Measurements from ENCODE around the gene GRAMD2A.

GRAMD2A gene

GRCh38 chr15:72197460-72198355 is at the start of gene GRAMD2A:
Gene GRAMD2A, minus strand, starts transcription at chr15:72197787.
- peak; percentile 77 for DNase-seq

DNA sequence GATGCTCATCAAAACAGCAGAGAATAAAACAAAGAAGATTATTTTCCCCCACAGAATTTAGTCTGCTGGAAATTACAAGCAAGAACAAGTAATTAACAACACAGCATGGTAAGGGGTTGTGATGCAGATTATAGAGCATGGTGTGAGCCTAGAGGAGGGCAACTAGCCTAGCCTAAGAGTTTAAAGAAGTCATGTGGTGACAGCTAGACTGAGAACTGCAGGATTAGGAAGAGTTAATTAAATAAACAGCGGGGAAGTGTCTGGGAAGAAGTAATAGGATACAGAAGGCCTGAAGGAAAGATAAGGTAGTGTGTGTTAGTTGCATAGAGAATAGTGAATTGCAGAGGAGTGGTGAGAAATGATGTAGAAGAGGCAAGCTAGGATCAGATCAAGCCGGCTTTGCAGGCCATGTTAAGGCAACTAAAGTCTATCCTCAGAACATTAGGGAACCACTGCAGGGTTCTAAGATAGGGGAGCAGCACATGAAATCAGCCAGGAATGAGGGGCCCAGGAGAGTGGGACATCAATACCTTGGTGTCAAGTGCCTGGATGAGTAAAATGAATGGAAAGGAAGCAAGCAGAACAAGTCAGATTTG is 45.3 kb upstream of the GRAMD2A start:
- DNase-seq, result no peak

DNA sequence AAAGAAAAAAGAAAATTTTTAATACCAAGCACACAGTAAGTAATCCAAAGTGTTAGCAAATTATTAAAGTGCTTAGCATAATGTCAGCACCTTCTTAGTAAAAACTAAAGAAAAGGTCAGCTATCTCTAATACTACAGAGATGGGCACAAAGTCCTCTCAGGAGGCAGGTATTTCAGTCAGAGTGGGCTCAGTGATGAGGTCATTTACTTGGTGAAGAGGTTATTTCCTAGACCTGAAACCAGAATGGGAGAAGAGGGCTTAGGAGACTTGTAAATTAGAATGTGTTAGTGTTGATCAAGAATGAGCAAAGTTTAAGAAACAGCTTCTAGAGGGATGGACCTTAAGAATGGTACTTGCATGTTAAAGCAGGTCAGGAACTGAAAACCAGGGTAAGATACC is 42.1 kb upstream of the GRAMD2A start:
- no peak for DNase-seq

GRCh38 chr15:72238586-72238985 is 41.0 kb upstream of the GRAMD2A start:
- DNase-seq, result no peak

- no peak for DNase-seq
Measured at GRCh38 chr15:72237853-72238224, 40.3 kb upstream of the GRAMD2A start.

GRCh38 chr15:72237029-72237852 is 39.7 kb upstream of the GRAMD2A start:
- DNase-seq, result peak; percentile 81

DNA sequence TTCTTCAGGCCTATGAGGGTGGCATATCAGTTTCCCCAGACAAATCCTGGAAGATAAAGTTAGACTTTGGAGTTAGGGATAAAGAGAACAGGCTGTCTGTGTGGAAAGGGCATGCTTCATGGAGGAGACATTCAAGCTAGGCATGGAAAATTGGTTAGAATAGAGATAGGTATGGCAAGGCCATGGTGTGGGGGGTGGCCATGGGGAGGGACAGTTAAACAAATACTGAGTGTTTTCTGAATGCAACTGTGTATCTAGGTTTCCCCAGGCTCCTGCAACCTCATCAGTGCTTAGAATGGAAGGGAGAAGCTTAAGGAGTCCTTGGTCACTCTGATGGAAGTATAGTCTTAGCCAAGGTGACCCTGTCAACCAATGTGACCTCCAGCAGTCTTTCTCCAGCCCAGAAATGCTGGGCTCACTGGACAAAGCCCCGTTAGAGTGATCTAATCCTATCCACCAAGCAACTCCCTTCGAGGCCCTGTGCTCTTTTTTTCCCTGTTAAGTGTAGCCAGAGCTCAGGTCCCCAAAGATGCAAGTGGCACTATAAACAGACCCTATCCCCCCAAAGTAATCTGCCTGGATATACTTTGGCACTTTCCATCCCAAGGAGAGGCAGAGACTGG is 38.9 kb upstream of the GRAMD2A start:
- no peak for DNase-seq

- no peak for DNase-seq
Measured at GRCh38 chr15:72235298-72235697, 37.7 kb upstream of the GRAMD2A start.

GRCh38 chr15:72233769-72234168 is 36.2 kb upstream of the GRAMD2A start:
- no peak for DNase-seq

DNA sequence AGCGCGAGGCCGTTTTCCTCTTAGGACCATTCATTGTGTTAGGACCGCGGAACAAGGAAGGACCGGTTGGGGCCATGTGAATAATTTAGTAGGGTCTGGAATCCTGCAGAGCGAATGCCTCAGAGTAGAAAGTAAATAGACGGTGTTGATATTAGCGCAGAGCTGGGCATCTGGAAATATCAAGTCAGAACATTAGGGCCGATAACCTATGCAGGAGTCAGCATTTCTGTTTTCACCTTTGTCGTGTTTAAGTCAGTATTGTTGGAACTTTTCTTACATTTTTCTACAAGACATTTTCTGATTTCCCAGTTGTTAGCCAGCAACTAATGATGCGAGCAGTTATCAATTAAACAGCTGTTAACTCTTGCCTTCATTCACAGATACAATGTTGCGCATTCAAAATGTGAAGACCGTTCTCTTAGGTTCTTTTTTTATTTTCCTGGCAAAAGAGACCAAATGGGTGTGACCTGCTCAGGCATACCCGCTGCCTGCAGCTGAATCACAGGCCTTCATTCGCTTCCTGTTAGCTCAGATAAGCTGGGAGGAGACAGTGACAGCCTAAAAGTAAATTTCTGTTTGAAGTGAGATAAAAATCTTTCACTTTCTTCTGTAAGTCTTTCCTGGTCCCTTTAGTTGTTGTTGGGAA is 34.4 kb upstream of the GRAMD2A start:
- no peak for DNase-seq

DNA sequence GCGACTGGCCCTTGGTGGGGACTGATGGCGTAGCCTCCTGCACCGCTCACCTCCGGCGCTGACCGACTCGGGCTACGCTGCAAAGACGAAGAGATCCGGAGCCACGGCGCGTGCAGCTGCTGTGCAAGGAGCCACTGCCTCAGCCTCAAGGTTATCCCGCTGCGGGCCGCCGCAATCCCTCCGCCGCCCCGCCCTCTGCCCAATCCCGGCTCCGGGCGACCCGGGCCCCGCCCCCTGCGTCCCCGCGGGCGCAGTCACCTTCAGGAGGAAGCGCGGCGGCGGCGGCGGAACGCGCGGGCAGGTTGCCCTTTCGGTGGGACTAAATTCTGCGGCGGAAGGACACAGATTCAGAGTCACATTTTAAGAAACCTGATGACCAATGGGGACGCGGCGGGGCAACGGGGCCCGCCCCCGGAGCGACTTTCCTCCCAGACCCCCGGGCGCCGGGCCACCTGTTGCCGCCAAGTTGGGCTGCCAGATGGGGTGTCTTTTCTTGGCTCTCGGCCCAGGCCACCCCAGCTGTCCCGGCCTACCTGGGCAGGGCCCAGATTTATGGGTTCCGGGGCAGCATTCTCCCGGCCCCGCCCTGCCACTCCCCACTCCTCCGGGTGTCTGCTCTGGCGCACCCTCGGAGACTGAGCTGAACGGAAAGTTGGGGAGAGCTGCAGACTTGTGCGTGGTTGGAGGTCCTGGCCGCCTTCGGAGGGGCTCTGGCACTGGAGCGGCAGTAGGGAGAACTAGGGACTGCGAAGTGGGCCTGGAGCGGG is 33.7 kb upstream of the GRAMD2A start, which contains the start of gene PKM:
TSS of gene PKM (minus strand) at position 125 of the 767 bp plus-strand sequence. CDS start 12,093 bp downstream, outside the sequence.
- DNase-seq, result peak; percentile 99

- peak; percentile 93 for DNase-seq
Measured at GRCh38 chr15:72230197-72231065, 32.8 kb upstream of the GRAMD2A start.

DNA sequence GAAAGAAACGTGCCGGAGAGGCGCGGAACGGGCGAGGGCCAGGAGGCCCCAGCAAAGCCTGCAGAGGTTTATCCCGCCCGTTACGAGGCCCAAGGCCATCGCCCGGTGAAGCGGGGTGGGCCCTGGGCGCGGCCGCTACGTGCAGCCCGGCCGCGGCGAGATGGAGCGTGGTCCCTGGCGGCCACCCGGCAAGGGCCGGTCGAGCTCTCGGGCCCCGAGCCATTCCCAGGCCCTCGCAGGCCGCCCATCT is 32.3 kb upstream of the GRAMD2A start:
- DNase-seq, result no peak

DNA sequence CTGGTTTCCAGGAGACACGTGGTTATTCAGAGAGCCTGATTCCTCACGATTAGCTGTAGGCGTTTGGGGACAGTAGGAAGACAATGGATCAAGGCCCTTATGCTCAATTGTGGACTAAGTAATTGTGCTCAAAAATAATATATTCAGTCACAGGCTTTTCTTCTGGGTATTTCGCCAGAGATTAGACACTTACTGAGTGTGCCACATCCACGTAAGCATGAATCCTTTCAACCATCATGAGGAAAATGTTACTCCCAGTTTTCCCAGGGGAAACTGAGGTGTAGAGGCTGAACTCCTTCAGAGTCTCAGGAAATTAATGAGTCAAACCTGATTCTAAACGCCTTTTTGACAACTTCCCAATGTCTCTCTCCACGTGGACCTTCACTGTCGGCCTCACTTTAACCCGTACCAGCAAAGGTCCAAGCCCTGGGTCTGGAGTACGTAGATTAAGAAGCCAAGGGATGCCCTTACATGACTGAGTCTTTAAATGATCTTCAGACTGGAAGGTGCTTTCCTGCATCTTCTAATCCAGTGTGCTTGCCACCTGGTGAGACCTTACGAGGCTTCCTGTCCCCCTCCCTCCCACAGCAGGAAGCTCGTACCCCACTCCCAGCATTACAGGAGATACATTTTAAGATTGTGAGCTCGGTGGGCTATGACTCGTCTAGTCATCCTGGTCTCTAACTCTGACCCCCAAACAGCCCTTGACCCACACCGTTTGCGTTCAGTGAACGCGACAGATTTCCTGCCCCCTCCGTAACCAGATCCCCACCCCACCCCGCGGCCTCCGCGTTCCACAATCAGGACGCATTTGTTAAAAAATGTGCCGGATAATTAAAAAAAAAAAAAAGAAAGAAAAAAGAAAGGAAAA is 31.7 kb upstream of the GRAMD2A start:
- peak; percentile 74 for DNase-seq

DNA sequence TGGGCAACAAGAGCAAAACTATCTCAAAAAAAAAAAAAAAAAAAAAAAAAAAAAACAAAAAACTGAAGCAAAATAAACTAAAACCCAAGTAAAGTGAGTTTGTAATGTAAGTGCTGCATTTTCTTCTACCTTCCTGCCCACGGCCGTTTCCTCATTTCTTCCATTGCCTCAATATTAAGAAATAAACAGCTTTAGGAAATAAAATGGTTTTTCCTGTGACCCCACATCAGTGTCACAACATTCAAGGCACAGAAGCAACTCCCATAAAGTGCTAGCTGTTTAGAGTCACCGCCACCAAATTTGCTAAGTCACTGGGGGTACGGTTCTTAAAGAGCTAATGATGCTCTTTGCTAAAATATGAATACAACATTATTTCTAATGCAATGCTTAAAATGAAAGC is 30.1 kb upstream of the GRAMD2A start:
- DNase-seq, result no peak

DNA sequence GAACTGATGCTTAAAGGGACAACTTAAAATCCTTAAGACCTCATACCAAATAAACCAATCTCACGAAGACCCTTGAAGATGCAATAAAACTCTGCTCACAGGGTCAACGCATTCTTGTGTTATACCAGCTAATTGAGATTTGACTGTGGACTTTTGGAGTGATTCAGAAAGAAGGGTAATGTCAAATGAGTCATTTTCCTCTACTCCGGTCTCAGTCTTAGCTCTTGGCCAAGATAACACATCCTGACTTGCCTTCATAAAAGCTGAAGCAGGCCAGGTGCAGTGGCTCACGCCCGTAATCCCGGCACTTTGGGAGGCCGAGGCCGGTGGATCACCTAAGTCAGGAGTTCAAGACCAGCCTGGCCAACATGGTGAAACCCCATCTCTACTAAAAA is 29.6 kb upstream of the GRAMD2A start:
- peak; percentile 81 for DNase-seq

GRCh38 chr15:72223278-72223677 is 25.7 kb upstream of the GRAMD2A start:
- DNase-seq, result no peak

DNA sequence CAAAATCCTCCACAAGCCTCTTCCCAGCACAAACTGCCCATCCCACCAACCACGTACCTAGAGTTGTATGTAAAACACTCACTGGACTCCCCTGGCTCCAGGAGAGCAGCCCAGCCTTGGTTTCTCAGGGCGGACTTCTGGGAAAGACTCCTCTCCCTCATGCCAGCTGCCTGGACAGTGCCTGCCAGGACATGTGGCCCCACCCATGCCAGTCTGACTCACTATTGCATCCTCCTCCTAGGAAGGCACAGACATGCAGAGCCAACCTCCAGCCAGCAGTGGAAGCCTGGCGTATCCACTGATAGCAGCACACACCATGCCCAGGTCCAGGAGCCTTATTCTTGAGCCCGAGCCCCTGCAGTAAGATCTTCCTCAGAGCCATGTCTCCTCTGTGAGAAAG is 24.8 kb upstream of the GRAMD2A start:
- DNase-seq, result no peak

DNA sequence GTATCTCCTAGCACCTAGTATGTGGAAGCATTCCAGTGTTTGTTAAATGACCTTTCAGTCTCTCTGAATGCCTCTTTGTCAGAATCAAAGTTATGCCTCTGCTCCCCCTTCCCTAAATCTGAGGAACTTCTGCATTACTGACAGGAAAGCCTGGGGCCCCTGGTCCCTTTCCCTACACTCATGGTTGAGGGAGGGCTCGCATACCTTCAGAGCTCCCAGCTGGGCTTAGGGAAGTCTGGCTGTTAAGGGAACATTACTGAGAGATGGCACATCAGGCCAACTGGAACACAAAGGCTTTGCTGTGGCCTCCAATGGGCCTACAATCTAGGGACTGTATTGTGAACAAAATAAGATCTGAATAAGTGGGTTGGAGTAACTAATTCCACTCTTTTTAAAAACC is 23.1 kb upstream of the GRAMD2A start:
- DNase-seq, result no peak

DNA sequence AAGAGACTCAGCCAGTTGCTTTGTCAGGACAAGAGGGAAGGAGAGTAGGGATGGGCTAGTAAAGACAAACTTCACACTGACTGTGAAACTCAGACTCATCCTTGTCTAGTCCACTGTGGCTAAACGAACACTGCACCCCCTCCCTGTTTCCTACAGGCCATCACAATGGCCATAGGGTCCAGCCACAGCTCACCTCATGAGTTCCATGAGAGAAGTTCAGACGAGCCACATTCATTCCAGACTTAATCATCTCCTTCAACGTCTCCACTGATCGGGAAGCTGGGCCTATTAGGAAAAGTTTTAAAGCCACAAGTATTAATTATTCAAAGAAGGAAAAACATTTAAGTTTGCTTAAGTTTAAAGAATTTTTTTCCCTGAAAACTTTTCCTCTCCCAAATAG is 19.6 kb upstream of the GRAMD2A start:
- DNase-seq, result no peak

All from activated CD8-positive, alpha-beta memory T cell treated with anti-CD3 and anti-CD28 coated beads, Interleukin-2, amount 50 U/mL, for 48 hours (primary cell).